ENCODE results near the gene CTDP1.
A peak's percentile ranks its signal among the peaks of the same experiment; 100 is the strongest.
"Not testable (repeated sequence)": the region's sequence is repeated elsewhere in the genome, so short reads cannot be mapped to it uniquely, and the experiment has no call there.

CTDP1 gene

DNA sequence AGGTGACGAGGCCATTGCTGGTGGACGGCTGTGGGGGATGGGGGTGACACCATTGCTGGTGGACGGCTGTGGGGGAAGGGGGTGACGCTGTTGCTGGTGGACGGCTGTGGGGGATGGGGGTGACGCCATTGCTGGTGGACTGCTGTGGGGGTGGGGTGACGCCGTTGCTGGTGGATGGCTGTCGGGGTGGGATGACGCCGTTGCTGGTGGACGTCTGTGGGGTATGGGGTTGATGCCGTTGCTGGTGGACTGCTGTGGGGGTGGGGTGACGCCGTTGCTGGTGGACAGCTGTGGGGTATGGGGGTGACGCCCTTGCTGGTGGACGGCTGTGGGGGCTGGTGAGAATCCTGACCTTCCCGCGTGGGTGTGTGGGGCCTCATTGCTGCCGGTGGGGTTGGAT lies 47.1 kb downstream of the CTDP1 start:
- H3K9me3 Mint-ChIP-seq = no peaks in the 10 kb centered on the region
- H3K4me1 Mint-ChIP-seq (ENCODE audit: low read depth) = peaks cover 12% of the 10 kb centered on the region
- no peak overlapping the region for H3K4me3 Mint-ChIP-seq
- no peak overlapping the region for H3K27ac Mint-ChIP-seq
- DNase-seq = no peak
- no peaks in the 10 kb centered on the region for H3K27me3 Mint-ChIP-seq
- H3K36me3 Mint-ChIP-seq (ENCODE audit: low read depth) = peaks cover 98% of the 10 kb centered on the region

GRCh38 chr18:79727211-79727610 lies 47.6 kb downstream of the CTDP1 start:
- peaks cover 99% of the 10 kb centered on the region for H3K36me3 Mint-ChIP-seq (ENCODE audit: low read depth)
- no peak overlapping the region for H3K4me3 Mint-ChIP-seq
- no peak overlapping the region for H3K27ac Mint-ChIP-seq
- H3K9me3 Mint-ChIP-seq = no peaks in the 10 kb centered on the region
- H3K4me1 Mint-ChIP-seq (ENCODE audit: low read depth) = peaks cover 12% of the 10 kb centered on the region
- DNase-seq = no peak
- H3K27me3 Mint-ChIP-seq = no peaks in the 10 kb centered on the region

GRCh38 chr18:79728931-79729586 lies 49.5 kb downstream of the CTDP1 start:
- H3K27me3 Mint-ChIP-seq = no peaks in the 10 kb centered on the region
- H3K4me1 Mint-ChIP-seq (ENCODE audit: low read depth) = peaks cover 9% of the 10 kb centered on the region
- H3K36me3 Mint-ChIP-seq (ENCODE audit: low read depth) = peaks cover 96% of the 10 kb centered on the region
- peak overlapping the region; percentile 72 for H3K27ac Mint-ChIP-seq
- H3K4me3 Mint-ChIP-seq = no peak overlapping the region
- DNase-seq = no peak
- no peaks in the 10 kb centered on the region for H3K9me3 Mint-ChIP-seq

- Mint-ChIP-seq H3K36me3 (ENCODE audit: low read depth) (peaks cover 96% of the 10 kb centered on the region), H3K27me3 (no peaks in the 10 kb centered on the region), H3K27ac (no peak overlapping the region), H3K9me3 (no peaks in the 10 kb centered on the region), H3K4me3 (no peak overlapping the region), H3K4me1 (ENCODE audit: low read depth) (peaks cover 5% of the 10 kb centered on the region)
- DNase-seq = no peak
These were observed 50.0 kb downstream of the CTDP1 start for GRCh38 chr18:79729611-79730010.

- H3K4me3 Mint-ChIP-seq = no peak overlapping the region
- peaks cover 96% of the 10 kb centered on the region for H3K36me3 Mint-ChIP-seq (ENCODE audit: low read depth)
- DNase-seq = no peak
These were observed 51.2 kb downstream of the CTDP1 start for GRCh38 chr18:79730804-79731203.

DNA sequence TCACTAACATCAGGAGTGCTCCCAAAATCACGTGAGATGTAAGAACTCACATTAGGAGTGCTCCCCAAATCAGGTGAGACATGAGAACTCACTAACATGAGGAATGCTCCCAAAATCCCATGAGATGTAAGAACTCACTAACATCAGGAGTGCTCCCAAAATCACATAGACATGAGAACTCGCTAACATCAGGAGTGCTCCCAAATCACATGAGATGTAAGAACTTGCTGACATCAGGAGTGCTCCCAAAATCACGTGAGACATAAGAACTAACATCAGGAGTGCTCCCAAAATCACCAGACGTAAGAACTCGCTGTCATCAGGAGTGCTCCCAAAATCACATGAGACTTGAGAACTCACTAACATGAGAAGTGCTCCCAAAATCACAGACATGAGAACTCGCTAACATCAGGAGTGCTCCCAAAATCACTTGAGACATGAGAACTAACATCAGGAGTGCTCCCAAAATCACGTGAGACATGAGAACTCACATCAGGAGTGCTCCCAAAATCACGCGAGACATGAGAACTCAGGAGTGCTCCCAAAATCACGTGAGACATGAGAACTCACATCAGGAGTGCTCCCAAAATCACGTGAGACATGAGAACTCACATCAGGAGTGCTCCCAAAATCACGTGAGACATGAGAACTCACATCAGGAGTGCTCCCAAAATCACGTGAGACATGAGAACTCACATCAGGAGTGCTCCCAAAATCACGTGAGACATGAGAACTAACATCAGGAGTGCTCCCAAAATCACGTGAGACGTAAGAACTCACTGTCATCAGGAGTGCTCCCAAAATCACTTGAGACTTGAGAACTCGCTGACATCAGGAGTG lies 52.5 kb downstream of the CTDP1 start:
- not testable (repeated sequence) for H3K27me3 Mint-ChIP-seq; H3K9me3 Mint-ChIP-seq; H3K4me3 Mint-ChIP-seq; H3K27ac Mint-ChIP-seq; H3K4me1 Mint-ChIP-seq (ENCODE audit: low read depth); DNase-seq
- peaks cover 96% of the 10 kb centered on the region for H3K36me3 Mint-ChIP-seq (ENCODE audit: low read depth)

More at GRCh38 chr18:79730804-79731203, 51.2 kb downstream of the CTDP1 start:
- Mint-ChIP-seq H3K27ac (no peak overlapping the region), H3K27me3 (no peaks in the 10 kb centered on the region), H3K9me3 (no peaks in the 10 kb centered on the region), H3K4me1 (ENCODE audit: low read depth) (no peaks in the 10 kb centered on the region)

GRCh38 chr18:79732721-79733025 lies 53.1 kb downstream of the CTDP1 start:
- peaks cover 96% of the 10 kb centered on the region for H3K36me3 Mint-ChIP-seq (ENCODE audit: low read depth)
- H3K27ac Mint-ChIP-seq = no peak overlapping the region
- H3K4me3 Mint-ChIP-seq = no peak overlapping the region
- no peaks in the 10 kb centered on the region for H3K4me1 Mint-ChIP-seq (ENCODE audit: low read depth)
- H3K27me3 Mint-ChIP-seq = no peaks in the 10 kb centered on the region
- DNase-seq = no peak
- no peaks in the 10 kb centered on the region for H3K9me3 Mint-ChIP-seq

- Mint-ChIP-seq H3K4me1 (ENCODE audit: low read depth) (no peaks in the 10 kb centered on the region), H3K27me3 (no peaks in the 10 kb centered on the region), H3K27ac (no peak overlapping the region), H3K4me3 (no peak overlapping the region), H3K36me3 (ENCODE audit: low read depth) (peaks cover 96% of the 10 kb centered on the region), H3K9me3 (no peaks in the 10 kb centered on the region)
- DNase-seq = no peak
These were observed 53.6 kb downstream of the CTDP1 start for GRCh38 chr18:79733135-79733701.

DNA sequence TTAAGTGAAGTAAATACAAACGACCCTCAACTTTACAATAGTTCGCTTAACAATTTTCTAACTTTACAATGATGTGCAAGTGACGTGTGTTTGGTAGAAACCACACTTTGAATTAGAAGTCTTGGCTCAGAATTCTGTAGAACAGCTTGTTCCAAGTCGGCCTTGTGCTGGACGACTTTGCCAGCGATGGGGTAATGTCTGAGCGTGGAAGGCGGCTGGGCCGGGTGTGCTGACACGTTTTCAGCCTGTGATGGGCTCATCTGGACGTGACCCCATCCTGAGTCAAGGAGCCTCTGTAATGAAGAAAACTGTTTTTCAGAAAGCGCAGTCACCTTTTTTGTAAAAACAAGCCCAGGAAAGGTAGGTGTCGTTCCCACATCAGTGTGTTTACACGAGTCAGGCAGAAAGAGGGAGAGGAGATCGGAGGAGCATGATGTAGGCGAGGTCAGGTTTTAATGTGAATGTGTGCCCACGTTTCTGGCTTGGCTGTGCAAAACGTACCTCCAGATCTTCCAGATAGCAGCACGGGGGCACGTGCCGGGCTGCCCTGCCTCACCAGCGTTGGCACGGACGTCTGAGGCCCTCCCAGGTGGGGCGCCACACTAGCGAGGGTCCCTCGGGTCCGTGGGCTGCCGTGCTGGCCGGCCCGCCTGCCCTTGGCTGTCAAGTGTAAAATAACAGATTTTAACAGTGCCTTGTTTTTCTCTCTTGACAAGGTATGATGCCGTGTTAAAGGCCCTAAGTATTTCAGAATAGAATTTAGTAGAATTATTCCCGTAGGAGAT lies 54.6 kb downstream of the CTDP1 start:
- H3K27me3 Mint-ChIP-seq = no peaks in the 10 kb centered on the region
- H3K27ac Mint-ChIP-seq = no peak overlapping the region
- no peaks in the 10 kb centered on the region for H3K9me3 Mint-ChIP-seq
- no peaks in the 10 kb centered on the region for H3K4me1 Mint-ChIP-seq (ENCODE audit: low read depth)
- peaks cover 96% of the 10 kb centered on the region for H3K36me3 Mint-ChIP-seq (ENCODE audit: low read depth)
- DNase-seq = no peak
- H3K4me3 Mint-ChIP-seq = no peak overlapping the region

DNA sequence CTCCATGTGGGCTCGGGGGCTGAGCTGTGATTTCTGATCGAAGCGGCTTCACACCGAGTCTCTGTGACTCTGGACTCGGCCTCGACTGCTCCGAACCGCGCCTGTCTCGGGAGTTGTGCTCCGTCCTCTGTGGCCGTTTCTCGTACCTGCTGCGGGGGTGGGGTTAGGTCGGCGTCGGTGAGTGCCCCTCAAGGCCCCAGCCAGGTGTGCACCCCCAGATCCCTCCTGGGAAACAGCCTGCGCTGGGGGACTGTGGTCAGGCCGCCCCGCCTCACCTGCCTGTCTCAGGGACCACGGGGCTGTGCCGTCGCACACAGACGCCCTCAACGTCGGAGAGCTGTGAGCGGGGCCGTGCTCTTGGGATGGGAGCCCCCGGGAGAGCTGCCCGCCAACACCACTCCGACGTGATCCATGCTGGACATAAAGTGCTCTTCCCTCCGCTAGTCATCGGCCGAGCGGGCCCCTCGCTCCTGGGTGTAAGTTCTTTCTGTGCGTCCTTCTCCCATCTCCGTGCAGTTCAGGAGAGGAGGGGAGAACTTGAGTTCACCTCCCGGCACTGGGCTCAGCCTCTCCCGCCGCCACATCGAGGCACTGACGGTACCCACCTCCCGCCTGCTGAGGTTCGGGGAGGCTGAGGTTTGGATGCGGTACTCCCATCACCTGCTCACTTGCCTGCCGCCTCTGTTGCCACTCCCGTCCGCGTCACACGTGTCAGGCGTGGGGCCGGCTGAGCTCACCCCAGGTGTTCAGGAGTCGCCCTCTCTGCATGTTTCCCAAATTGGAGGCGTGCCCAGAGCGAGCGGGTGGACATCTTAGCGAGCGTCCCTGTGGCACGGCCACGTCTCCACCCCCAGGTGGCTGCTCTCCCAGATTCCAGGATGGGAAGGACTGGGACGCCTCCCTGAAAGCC lies 55.7 kb downstream of the CTDP1 start:
- Mint-ChIP-seq H3K27ac (no peak overlapping the region), H3K4me1 (ENCODE audit: low read depth) (no peaks in the 10 kb centered on the region), H3K9me3 (no peaks in the 10 kb centered on the region), H3K36me3 (ENCODE audit: low read depth) (peaks cover 92% of the 10 kb centered on the region), H3K4me3 (no peak overlapping the region), H3K27me3 (no peaks in the 10 kb centered on the region)
- DNase-seq = no peak

- Mint-ChIP-seq H3K4me1 (ENCODE audit: low read depth) (no peaks in the 10 kb centered on the region), H3K9me3 (no peaks in the 10 kb centered on the region), H3K4me3 (no peak overlapping the region)
These were observed 56.6 kb downstream of the CTDP1 start for GRCh38 chr18:79736230-79736629.

GRCh38 chr18:79736846-79737245 lies 57.2 kb downstream of the CTDP1 start:
- no peaks in the 10 kb centered on the region for H3K4me1 Mint-ChIP-seq (ENCODE audit: low read depth)
- DNase-seq = no peak
- no peaks in the 10 kb centered on the region for H3K27me3 Mint-ChIP-seq
- no peak overlapping the region for H3K4me3 Mint-ChIP-seq
- no peak overlapping the region for H3K27ac Mint-ChIP-seq
- H3K9me3 Mint-ChIP-seq = no peaks in the 10 kb centered on the region
- peaks cover 92% of the 10 kb centered on the region for H3K36me3 Mint-ChIP-seq (ENCODE audit: low read depth)

More at GRCh38 chr18:79736230-79736629, 56.6 kb downstream of the CTDP1 start:
- no peak overlapping the region for H3K27ac Mint-ChIP-seq
- no peak for DNase-seq
- peaks cover 92% of the 10 kb centered on the region for H3K36me3 Mint-ChIP-seq (ENCODE audit: low read depth)
- no peaks in the 10 kb centered on the region for H3K27me3 Mint-ChIP-seq

DNA sequence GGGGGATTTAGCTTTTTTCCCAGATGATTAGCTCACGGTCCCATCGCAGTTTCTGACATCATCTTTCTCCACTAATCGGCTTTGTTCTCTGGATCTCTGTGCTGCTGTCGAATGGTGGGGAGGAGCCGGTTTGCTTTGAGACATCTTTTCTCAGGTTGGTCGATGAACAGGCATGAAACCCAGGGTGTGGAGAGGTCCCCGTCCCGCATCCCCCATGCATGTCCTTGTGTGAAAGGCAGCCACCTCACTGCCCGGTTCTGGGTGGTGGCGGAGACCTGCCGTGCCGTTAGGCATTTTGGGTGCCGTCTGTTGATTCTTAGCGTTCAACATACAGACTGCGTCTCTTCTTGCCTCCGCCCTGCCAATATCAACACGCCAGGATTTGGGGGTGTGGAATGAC lies 57.8 kb downstream of the CTDP1 start:
- Mint-ChIP-seq H3K9me3 (no peaks in the 10 kb centered on the region), H3K36me3 (ENCODE audit: low read depth) (peaks cover 95% of the 10 kb centered on the region), H3K27ac (no peak overlapping the region), H3K4me1 (ENCODE audit: low read depth) (no peaks in the 10 kb centered on the region), H3K27me3 (no peaks in the 10 kb centered on the region), H3K4me3 (no peak overlapping the region)
- no peak for DNase-seq

DNA sequence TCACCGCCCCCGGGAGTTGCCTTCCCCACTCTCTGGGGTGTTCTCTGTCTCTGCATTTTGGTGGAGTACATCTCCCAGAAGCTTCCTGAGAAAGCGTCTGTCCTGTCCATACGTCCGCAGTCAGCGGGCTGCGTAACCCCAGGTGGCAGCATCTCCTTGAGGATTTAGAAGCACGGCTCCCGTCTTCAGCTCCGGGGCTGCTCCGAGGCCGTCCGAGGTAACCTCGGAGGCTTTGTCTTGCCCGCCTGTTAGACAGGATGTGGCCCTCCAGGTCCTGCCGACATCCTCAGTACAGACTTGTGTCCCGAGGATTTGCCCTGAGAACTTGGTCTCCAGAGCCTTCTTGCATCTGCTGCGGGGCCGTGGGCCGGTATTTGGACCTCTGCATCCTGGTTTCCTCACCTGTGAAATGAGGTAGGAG lies 58.4 kb downstream of the CTDP1 start:
- no peak for DNase-seq
- Mint-ChIP-seq H3K27ac (no peak overlapping the region), H3K4me3 (no peak overlapping the region), H3K9me3 (no peaks in the 10 kb centered on the region), H3K4me1 (ENCODE audit: low read depth) (no peaks in the 10 kb centered on the region), H3K27me3 (no peaks in the 10 kb centered on the region), H3K36me3 (ENCODE audit: low read depth) (peaks cover 95% of the 10 kb centered on the region)

Data from activated T-cell treated with anti-CD3 and anti-CD28 coated beads, Interleukin-2, amount 50 U/mL, for 24 hours (primary cell).